RPMI8226 (cell line): Measurements from ENCODE around the gene SST.

Source experiments
- DNase-seq: peaks from one replicate; pipeline ENCODE4 v3.0.0-alpha.2; 2015

Gene SST

GRCh38 chr3:187626581-187626980, 43.6 kb downstream of the SST start:
- no peak for DNase-seq

- no peak for DNase-seq
Measured at GRCh38 chr3:187624588-187624987, 45.6 kb downstream of the SST start.

GRCh38 chr3:187623285-187623814, 46.8 kb downstream of the SST start:
- DNase-seq, result no peak

GRCh38 chr3:187621881-187622280, 48.3 kb downstream of the SST start:
- no peak for DNase-seq

GRCh38 chr3:187619461-187619860, 50.7 kb downstream of the SST start:
- DNase-seq, result no peak
